ENCODE results near the gene APOD. TPM values are rescaled to one million over a fixed set of nuclear protein-coding genes. Genes with fewer than 3 reads are reported as not detected.
"Not testable (repeated sequence)": the region's sequence is repeated elsewhere in the genome, so short reads cannot be mapped to it uniquely, and the experiment has no call there.

Gene APOD
- total and polyA plus RNA-seq, 4 donors: 4.7 to 85.8 (median 21.3) TPM

- no peaks in the 10 kb centered on the region for H3K36me3 ChIP-seq (ENCODE audit: control insufficient read depth in 4 of 4, insufficient read depth in 4 of 4, low read length in 4 of 4)
- TF ChIP-seq CTCF (IDR thresholded peaks at IDR 0.05; ENCODE audit: control extremely low read depth, extremely low read depth): no peak
- 81 to 82% methylated on average over 8 of the region's 8 CpGs for WGBS, 2 donors
- no peaks in the 10 kb centered on the region for H3K9me3 ChIP-seq (ENCODE audit: control insufficient read depth in 4 of 4, insufficient read depth in 3 of 4, low read length in 3 of 4)
- ATAC-seq (ENCODE audit: insufficient read depth, low FRiP score): no peak
- H3K27ac ChIP-seq (ENCODE audit: low read depth in 1 of 2, low read length in 1 of 2): no peak overlapping the region
- no peak for DNase-seq
- peaks cover 0 to 13% (median 5%) of the 10 kb centered on the region in 5 donors for H3K4me1 ChIP-seq (ENCODE audit: control insufficient read depth in 5 of 5, insufficient read depth in 5 of 5, low read length in 5 of 5)
- no peaks in the 10 kb centered on the region for H3K27me3 ChIP-seq (ENCODE audit: control insufficient read depth in 3 of 3, insufficient read depth in 3 of 3, low read length in 2 of 3)
- no peak overlapping the region for H3K4me3 ChIP-seq
- H3K9ac ChIP-seq (ENCODE audit: insufficient read depth in 1 of 2, low read length in 2 of 2): no peak overlapping the region
Measured at GRCh38 chr3:195595785-195596531, 12.2 kb upstream of the APOD start.

- TF ChIP-seq CTCF (IDR thresholded peaks at IDR 0.05; ENCODE audit: control extremely low read depth, extremely low read depth): no peak
- no peak overlapping the region for H3K27ac ChIP-seq (ENCODE audit: low read depth in 1 of 2, low read length in 1 of 2)
- ATAC-seq (ENCODE audit: insufficient read depth, low FRiP score): no peak
Measured at GRCh38 chr3:195591852-195592251, 8.1 kb upstream of the APOD start.

GRCh38 chr3:195591220-195591619 is 7.5 kb upstream of the APOD start:
- 67 to 81% methylated on average over 6 of the region's 6 CpGs for WGBS, 2 donors
- Histone ChIP-seq H3K4me1 (ENCODE audit: control insufficient read depth in 5 of 5, insufficient read depth in 5 of 5, low read length in 5 of 5) (peaks cover 0 to 2% (median 0%) of the 10 kb centered on the region in 5 donors), H3K9me3 (ENCODE audit: control insufficient read depth in 4 of 4, insufficient read depth in 3 of 4, low read length in 3 of 4) (no peaks in the 10 kb centered on the region), H3K4me3 (no peak overlapping the region), H3K9ac (ENCODE audit: insufficient read depth in 1 of 2, low read length in 2 of 2) (no peak overlapping the region), H3K27ac (ENCODE audit: low read depth in 1 of 2, low read length in 1 of 2) (no peak overlapping the region), H3K36me3 (ENCODE audit: control insufficient read depth in 4 of 4, insufficient read depth in 4 of 4, low read length in 4 of 4) (no peaks in the 10 kb centered on the region), H3K27me3 (ENCODE audit: control insufficient read depth in 3 of 3, insufficient read depth in 3 of 3, low read length in 2 of 3) (no peaks in the 10 kb centered on the region)
- DNase-seq (no peak), ATAC-seq (ENCODE audit: insufficient read depth, low FRiP score) (no peak)
- no peak for TF ChIP-seq CTCF (IDR thresholded peaks at IDR 0.05; ENCODE audit: control extremely low read depth, extremely low read depth)

More at GRCh38 chr3:195591852-195592251, 8.1 kb upstream of the APOD start:
- Histone ChIP-seq H3K36me3 (ENCODE audit: control insufficient read depth in 4 of 4, insufficient read depth in 4 of 4, low read length in 4 of 4) (no peaks in the 10 kb centered on the region), H3K9me3 (ENCODE audit: control insufficient read depth in 4 of 4, insufficient read depth in 3 of 4, low read length in 3 of 4) (no peaks in the 10 kb centered on the region), H3K4me3 (no peak overlapping the region), H3K9ac (ENCODE audit: insufficient read depth in 1 of 2, low read length in 2 of 2) (no peak overlapping the region), H3K27me3 (ENCODE audit: control insufficient read depth in 3 of 3, insufficient read depth in 3 of 3, low read length in 2 of 3) (no peaks in the 10 kb centered on the region), H3K4me1 (ENCODE audit: control insufficient read depth in 5 of 5, insufficient read depth in 5 of 5, low read length in 5 of 5) (peaks cover 0 to 3% (median 0%) of the 10 kb centered on the region in 5 donors)
- no peak for DNase-seq
- WGBS, 2 donors: 67 to 80% methylated on average over 2 of the region's 2 CpGs

- not testable (repeated sequence) for H3K27ac ChIP-seq (ENCODE audit: low read depth in 1 of 2, low read length in 1 of 2); H3K36me3 ChIP-seq (ENCODE audit: control insufficient read depth in 4 of 4, insufficient read depth in 4 of 4, low read length in 4 of 4); H3K4me1 ChIP-seq (ENCODE audit: control insufficient read depth in 5 of 5, insufficient read depth in 5 of 5, low read length in 5 of 5); H3K4me3 ChIP-seq; H3K27me3 ChIP-seq (ENCODE audit: control insufficient read depth in 3 of 3, insufficient read depth in 3 of 3, low read length in 2 of 3); H3K9me3 ChIP-seq (ENCODE audit: control insufficient read depth in 4 of 4, insufficient read depth in 3 of 4, low read length in 3 of 4); H3K9ac ChIP-seq (ENCODE audit: insufficient read depth in 1 of 2, low read length in 2 of 2); ATAC-seq (ENCODE audit: insufficient read depth, low FRiP score); DNase-seq
- 97 to 98% methylated on average over 2 of the region's 2 CpGs for WGBS, 2 donors
Measured at GRCh38 chr3:195590381-195590780, 6.6 kb upstream of the APOD start.

- ATAC-seq (ENCODE audit: insufficient read depth, low FRiP score); DNase-seq; H3K27me3 ChIP-seq (ENCODE audit: control insufficient read depth in 3 of 3, insufficient read depth in 3 of 3, low read length in 2 of 3); H3K4me3 ChIP-seq; H3K9me3 ChIP-seq (ENCODE audit: control insufficient read depth in 4 of 4, insufficient read depth in 3 of 4, low read length in 3 of 4); H3K9ac ChIP-seq (ENCODE audit: insufficient read depth in 1 of 2, low read length in 2 of 2); H3K4me1 ChIP-seq (ENCODE audit: control insufficient read depth in 5 of 5, insufficient read depth in 5 of 5, low read length in 5 of 5); H3K36me3 ChIP-seq (ENCODE audit: control insufficient read depth in 4 of 4, insufficient read depth in 4 of 4, low read length in 4 of 4); H3K27ac ChIP-seq (ENCODE audit: low read depth in 1 of 2, low read length in 1 of 2): not testable (repeated sequence)
- 65 to 93% methylated on average over 6 of the region's 6 CpGs for WGBS, 2 donors
Measured at GRCh38 chr3:195589796-195590195, 6.1 kb upstream of the APOD start.
